GM19035 (cell line): Measurements from ENCODE around the gene TRIM2.

Experiments used
- ATAC-seq: cut with Tn5 transposase; IDR thresholded peaks from one replicate; pipeline ENCODE4 v1.9.1; 2021; ENCODE audit not compliant: unreplicated experiment

TRIM2 gene

GRCh38 chr4:153221783-153222706, 17.8 kb downstream of the TRIM2 start:
- peak; percentile 36 for ATAC-seq

GRCh38 chr4:153222707-153223426, 18.6 kb downstream of the TRIM2 start:
- peak; percentile 67 for ATAC-seq

GRCh38 chr4:153223427-153223801, 19.2 kb downstream of the TRIM2 start:
- no peak for ATAC-seq

GRCh38 chr4:153223930-153224329, 19.7 kb downstream of the TRIM2 start:
- ATAC-seq: no peak

- no peak for ATAC-seq
These were observed 20.2 kb downstream of the TRIM2 start for GRCh38 chr4:153224474-153224873.

GRCh38 chr4:153227469-153228075, 23.3 kb downstream of the TRIM2 start:
- no peak for ATAC-seq

- no peak for ATAC-seq
These were observed 24.4 kb downstream of the TRIM2 start for GRCh38 chr4:153228512-153229140.

- ATAC-seq: no peak
These were observed 25.3 kb downstream of the TRIM2 start for GRCh38 chr4:153229545-153229944.

GRCh38 chr4:153232768-153233167, 28.5 kb downstream of the TRIM2 start:
- ATAC-seq: no peak

- ATAC-seq: no peak
These were observed 29.6 kb downstream of the TRIM2 start for GRCh38 chr4:153233761-153234371.

- ATAC-seq: no peak
These were observed 30.6 kb downstream of the TRIM2 start for GRCh38 chr4:153234885-153235284.

- ATAC-seq: no peak
These were observed 34.1 kb downstream of the TRIM2 start for GRCh38 chr4:153238135-153238919.

GRCh38 chr4:153239409-153239808, 35.2 kb downstream of the TRIM2 start:
- ATAC-seq: no peak

- ATAC-seq: no peak
These were observed 37.1 kb downstream of the TRIM2 start for GRCh38 chr4:153241295-153241694.

GRCh38 chr4:153241970-153242838, 38.0 kb downstream of the TRIM2 start:
- ATAC-seq: no peak

GRCh38 chr4:153242839-153243324, 38.6 kb downstream of the TRIM2 start:
- ATAC-seq: no peak

- no peak for ATAC-seq
These were observed 39.2 kb downstream of the TRIM2 start for GRCh38 chr4:153243468-153243867.

GRCh38 chr4:153244969-153245368, 40.7 kb downstream of the TRIM2 start:
- no peak for ATAC-seq

GRCh38 chr4:153245775-153246174, 41.5 kb downstream of the TRIM2 start:
- ATAC-seq: no peak
